ENCODE data around the gene MDN1. TPM values are rescaled to one million over a fixed set of nuclear protein-coding genes. Genes with fewer than 3 reads are reported as not detected.

Gene MDN1
- total and polyA plus RNA-seq, 5 donors: 15.4 to 29.6 (median 24.0) TPM

- intact Hi-C loops (cut with DNase I): no loop called here
- no peaks in the 10 kb centered on the region for H3K4me1 ChIP-seq (ENCODE audit: control insufficient read depth, insufficient read depth, low read length)
- DNase-seq: no peak
- WGBS: 94% methylated on average over 2 of the region's 2 CpGs
- H3K27ac ChIP-seq (ENCODE audit: low read length): no peak overlapping the region
- no peaks in the 10 kb centered on the region for H3K9me3 ChIP-seq (ENCODE audit: control insufficient read depth, low read length)
- H3K4me3 ChIP-seq (ENCODE audit: low read length): no peak overlapping the region
- H3K27me3 ChIP-seq (ENCODE audit: control insufficient read depth, insufficient read depth): no peaks in the 10 kb centered on the region
- ATAC-seq: no peak
Observed at GRCh38 chr6:89723046-89723445, 96.5 kb downstream of the MDN1 start.

DNA sequence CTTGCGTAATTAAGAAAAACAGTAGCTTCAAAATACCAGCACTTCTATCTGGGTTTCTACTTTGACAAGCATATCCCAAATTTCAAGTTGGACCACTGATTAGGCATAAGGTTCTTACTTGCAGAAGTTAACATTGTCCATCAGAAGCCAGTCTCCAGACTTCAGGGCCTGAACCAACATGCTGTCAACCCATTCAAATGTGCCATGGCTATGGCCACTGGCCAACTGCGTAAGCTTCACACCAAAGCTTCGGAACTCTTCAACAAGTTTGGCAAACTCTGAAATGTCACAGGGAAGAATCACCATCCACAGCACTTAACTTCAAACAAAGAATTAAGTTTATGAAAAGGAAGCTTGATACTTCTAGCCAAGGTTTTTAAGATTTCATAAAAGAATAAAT lies 103.1 kb downstream of the MDN1 start:
- H3K27ac ChIP-seq (ENCODE audit: low read length): no peak overlapping the region
- H3K4me3 ChIP-seq (ENCODE audit: low read length): no peak overlapping the region
- DNase-seq (peak; percentile 59 to 63 (median 59)), ATAC-seq (peak; percentile 51 to 82)
- no peaks in the 10 kb centered on the region for H3K4me1 ChIP-seq (ENCODE audit: control insufficient read depth, insufficient read depth, low read length)
- WGBS: 75% methylated on average over 3 of the region's 3 CpGs
- no peaks in the 10 kb centered on the region for H3K9me3 ChIP-seq (ENCODE audit: control insufficient read depth, low read length)
- H3K27me3 ChIP-seq (ENCODE audit: control insufficient read depth, insufficient read depth): no peaks in the 10 kb centered on the region
- intact Hi-C loops (cut with DNase I): no loop called here

DNA sequence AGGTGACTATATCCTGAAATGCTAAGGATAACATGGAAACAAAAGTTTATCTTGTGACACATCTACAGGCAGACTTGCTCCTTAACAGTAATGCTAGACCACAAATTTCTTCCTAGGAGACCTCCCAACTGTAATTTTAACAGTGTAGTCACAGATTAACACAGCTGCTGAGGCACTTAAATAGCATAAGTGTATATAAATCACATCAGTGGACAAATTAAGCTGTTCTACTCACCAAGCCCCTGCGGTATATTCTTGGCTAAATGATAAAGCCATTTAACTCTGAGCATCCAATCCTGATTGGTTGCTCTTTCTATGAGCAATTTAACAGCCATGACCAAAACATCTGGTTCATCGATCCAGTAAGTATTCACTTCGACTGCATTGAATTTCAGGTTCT lies 107.8 kb downstream of the MDN1 start:
- H3K4me1 ChIP-seq (ENCODE audit: control insufficient read depth, insufficient read depth, low read length): no peaks in the 10 kb centered on the region
- no peaks in the 10 kb centered on the region for H3K9me3 ChIP-seq (ENCODE audit: control insufficient read depth, low read length)
- no peaks in the 10 kb centered on the region for H3K27me3 ChIP-seq (ENCODE audit: control insufficient read depth, insufficient read depth)
- no peak overlapping the region for H3K27ac ChIP-seq (ENCODE audit: low read length)
- WGBS: 92% methylated on average over 3 of the region's 3 CpGs
- ATAC-seq (no peak), DNase-seq (no peak)
- no peak overlapping the region for H3K4me3 ChIP-seq (ENCODE audit: low read length)
- intact Hi-C loops (cut with DNase I): no loop called here

GRCh38 chr6:89708316-89708715 lies 111.3 kb downstream of the MDN1 start:
- Histone ChIP-seq H3K27ac (ENCODE audit: low read length) (no peak overlapping the region), H3K4me3 (ENCODE audit: low read length) (no peak overlapping the region), H3K9me3 (ENCODE audit: control insufficient read depth, low read length) (no peaks in the 10 kb centered on the region), H3K4me1 (ENCODE audit: control insufficient read depth, insufficient read depth, low read length) (no peaks in the 10 kb centered on the region), H3K27me3 (ENCODE audit: control insufficient read depth, insufficient read depth) (no peaks in the 10 kb centered on the region)
- intact Hi-C loops (cut with DNase I): no loop called here
- ATAC-seq (no peak), DNase-seq (no peak)
- WGBS: 70% methylated on average over 4 of the region's 4 CpGs

DNA sequence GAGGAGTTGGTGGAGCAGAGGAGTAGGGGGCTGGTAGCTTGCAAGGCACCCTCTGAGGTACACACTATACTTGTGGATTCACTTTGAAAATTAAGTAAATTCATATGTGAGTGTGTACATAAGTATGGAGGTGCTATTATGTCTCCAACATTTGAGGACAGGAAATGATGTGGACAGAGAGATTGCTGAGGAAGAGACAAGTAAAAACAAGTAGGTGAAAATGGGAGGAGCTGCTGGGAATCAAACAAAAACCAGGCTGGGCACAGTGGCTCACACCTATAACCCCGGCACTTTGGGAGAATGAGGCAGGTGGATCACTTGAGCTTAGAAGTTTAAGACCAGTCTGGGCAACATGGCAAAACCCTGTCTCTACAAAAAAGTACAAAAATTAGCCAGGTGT lies 111.8 kb downstream of the MDN1 start:
- Histone ChIP-seq H3K9me3 (ENCODE audit: control insufficient read depth, low read length) (no peaks in the 10 kb centered on the region), H3K4me3 (ENCODE audit: low read length) (no peak overlapping the region), H3K27me3 (ENCODE audit: control insufficient read depth, insufficient read depth) (no peaks in the 10 kb centered on the region), H3K27ac (ENCODE audit: low read length) (no peak overlapping the region), H3K4me1 (ENCODE audit: control insufficient read depth, insufficient read depth, low read length) (no peaks in the 10 kb centered on the region)
- DNase-seq (no peak), ATAC-seq (no peak)
- 98% methylated on average over 1 of the region's 1 CpG for WGBS
- intact Hi-C loops (cut with DNase I): no loop called here

- Histone ChIP-seq H3K4me3 (ENCODE audit: low read length) (no peak overlapping the region), H3K4me1 (ENCODE audit: control insufficient read depth, insufficient read depth, low read length) (no peaks in the 10 kb centered on the region), H3K27me3 (ENCODE audit: control insufficient read depth, insufficient read depth) (no peaks in the 10 kb centered on the region), H3K27ac (ENCODE audit: low read length) (no peak overlapping the region), H3K9me3 (ENCODE audit: control insufficient read depth, low read length) (no peaks in the 10 kb centered on the region)
- DNase-seq (no peak), ATAC-seq (no peak)
- intact Hi-C loops (cut with DNase I): no loop called here
Observed at GRCh38 chr6:89706121-89706520, 113.5 kb downstream of the MDN1 start.

DNA sequence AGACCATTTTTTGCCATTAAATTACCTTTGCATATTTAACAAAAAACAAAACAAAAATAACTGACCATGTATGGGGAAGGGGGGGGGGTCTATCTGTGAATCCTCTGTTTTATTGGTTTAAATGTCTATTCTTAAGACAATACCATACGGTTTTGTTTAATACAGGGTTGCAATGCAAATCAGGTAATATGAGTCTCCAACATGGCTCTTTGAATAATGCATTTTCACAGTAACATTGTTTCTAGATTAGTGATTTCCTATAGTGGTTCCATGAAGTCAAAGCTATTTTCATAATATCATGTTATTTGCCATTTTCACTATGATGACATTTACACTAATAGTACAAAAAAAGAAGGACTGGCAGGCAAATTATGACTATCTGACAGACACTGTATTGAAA lies 116.3 kb downstream of the MDN1 start:
- Histone ChIP-seq H3K4me3 (ENCODE audit: low read length) (no peak overlapping the region), H3K27ac (ENCODE audit: low read length) (no peak overlapping the region), H3K4me1 (ENCODE audit: control insufficient read depth, insufficient read depth, low read length) (no peaks in the 10 kb centered on the region), H3K27me3 (ENCODE audit: control insufficient read depth, insufficient read depth) (no peaks in the 10 kb centered on the region), H3K9me3 (ENCODE audit: control insufficient read depth, low read length) (no peaks in the 10 kb centered on the region)
- ATAC-seq (no peak), DNase-seq (no peak)
- intact Hi-C loops (cut with DNase I): no loop called here
- whole genome bisulfite sequencing: 100% methylated on average over 1 of the region's 1 CpG

DNA sequence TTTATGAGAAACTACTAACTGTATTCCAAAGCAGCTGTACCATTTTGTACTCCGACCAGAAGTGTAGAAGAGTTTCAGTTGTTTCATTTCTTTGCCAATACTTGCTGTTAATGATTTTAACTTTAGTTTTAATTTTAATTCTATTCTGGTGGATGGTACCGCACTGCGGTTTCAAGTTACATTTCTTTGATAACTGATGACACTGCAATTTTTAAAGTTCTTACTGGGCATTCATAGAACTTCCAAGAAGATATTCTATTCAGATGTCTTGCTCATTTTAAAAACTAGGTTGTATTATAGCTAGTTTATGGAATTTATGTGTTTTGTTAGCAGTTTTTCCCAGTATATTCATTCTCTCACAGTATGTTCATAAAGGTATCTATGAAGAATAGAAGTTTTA lies 117.2 kb downstream of the MDN1 start:
- Histone ChIP-seq H3K27ac (ENCODE audit: low read length) (no peak overlapping the region), H3K27me3 (ENCODE audit: control insufficient read depth, insufficient read depth) (no peaks in the 10 kb centered on the region), H3K4me3 (ENCODE audit: low read length) (no peak overlapping the region), H3K4me1 (ENCODE audit: control insufficient read depth, insufficient read depth, low read length) (no peaks in the 10 kb centered on the region), H3K9me3 (ENCODE audit: control insufficient read depth, low read length) (no peaks in the 10 kb centered on the region)
- DNase-seq (no peak), ATAC-seq (no peak)
- WGBS: 98% methylated on average over 3 of the region's 3 CpGs
- intact Hi-C loops (cut with DNase I): no loop called here

DNA sequence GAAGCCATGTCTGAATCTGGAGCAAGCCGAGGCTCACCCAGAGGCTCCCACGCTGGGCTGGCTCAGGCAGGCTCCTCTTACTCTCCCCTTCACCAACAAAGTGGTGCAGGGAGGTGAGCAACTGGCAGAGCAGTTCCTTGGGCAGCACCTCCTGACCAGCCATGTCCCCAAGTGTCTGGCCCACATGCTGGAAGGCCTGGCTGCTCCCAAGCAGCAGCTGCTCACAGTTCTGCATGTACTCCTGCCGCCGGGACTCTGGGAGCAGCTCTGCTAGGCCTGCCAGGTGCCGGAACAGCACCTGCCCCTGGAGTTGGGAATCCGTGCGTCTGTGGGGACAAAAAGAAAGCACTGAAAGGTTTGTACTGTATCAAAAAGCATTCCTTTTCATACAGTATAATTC lies 123.9 kb downstream of the MDN1 start:
- no peak overlapping the region for H3K4me3 ChIP-seq (ENCODE audit: low read length)
- DNase-seq (no peak), ATAC-seq (no peak)
- H3K27ac ChIP-seq (ENCODE audit: low read length): no peak overlapping the region
- H3K4me1 ChIP-seq (ENCODE audit: control insufficient read depth, insufficient read depth, low read length): peaks cover under 1% of the 10 kb centered on the region
- 97% methylated on average over 7 of the region's 7 CpGs for WGBS
- no peaks in the 10 kb centered on the region for H3K9me3 ChIP-seq (ENCODE audit: control insufficient read depth, low read length)
- intact Hi-C loops (cut with DNase I): no loop called here
- H3K27me3 ChIP-seq (ENCODE audit: control insufficient read depth, insufficient read depth): no peaks in the 10 kb centered on the region

- Histone ChIP-seq H3K4me3 (ENCODE audit: low read length) (no peak overlapping the region), H3K9me3 (ENCODE audit: control insufficient read depth, low read length) (no peaks in the 10 kb centered on the region), H3K27ac (ENCODE audit: low read length) (no peak overlapping the region), H3K27me3 (ENCODE audit: control insufficient read depth, insufficient read depth) (no peaks in the 10 kb centered on the region), H3K4me1 (ENCODE audit: control insufficient read depth, insufficient read depth, low read length) (peaks cover 2% of the 10 kb centered on the region)
- WGBS: 94% methylated on average over 4 of the region's 4 CpGs
- intact Hi-C loops (cut with DNase I): no loop called here
- DNase-seq: no peak
- ATAC-seq: no peak
Observed at GRCh38 chr6:89694428-89694827, 125.2 kb downstream of the MDN1 start.

DNA sequence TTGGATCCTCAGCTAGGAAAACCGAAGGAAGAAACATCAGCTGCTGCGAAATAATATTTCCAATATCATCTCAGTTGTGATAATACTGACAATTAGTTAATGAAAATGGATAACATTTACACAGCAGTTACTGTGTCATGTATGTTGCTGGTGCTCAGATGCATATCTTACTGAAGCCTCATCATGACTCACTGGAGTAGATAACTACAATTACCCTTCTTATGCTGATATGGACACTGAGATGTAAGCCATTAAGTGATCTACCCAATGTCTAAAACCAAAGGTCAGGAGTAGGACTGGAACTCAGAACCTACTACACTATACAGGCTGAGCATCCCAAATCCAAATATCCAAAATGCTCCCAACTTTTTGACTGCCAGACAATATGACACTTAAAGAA lies 126.4 kb downstream of the MDN1 start:
- intact Hi-C loops (cut with DNase I): no loop called here
- ATAC-seq (no peak), DNase-seq (no peak)
- Histone ChIP-seq H3K27me3 (ENCODE audit: control insufficient read depth, insufficient read depth) (no peaks in the 10 kb centered on the region), H3K4me1 (ENCODE audit: control insufficient read depth, insufficient read depth, low read length) (peaks cover 2% of the 10 kb centered on the region), H3K9me3 (ENCODE audit: control insufficient read depth, low read length) (no peaks in the 10 kb centered on the region), H3K4me3 (ENCODE audit: low read length) (no peak overlapping the region), H3K27ac (ENCODE audit: low read length) (no peak overlapping the region)
- WGBS: 94% methylated on average over 2 of the region's 2 CpGs

GRCh38 chr6:89692256-89692655 lies 127.3 kb downstream of the MDN1 start:
- WGBS: 87% methylated on average over 9 of the region's 9 CpGs
- Histone ChIP-seq H3K27me3 (ENCODE audit: control insufficient read depth, insufficient read depth) (no peaks in the 10 kb centered on the region), H3K4me3 (ENCODE audit: low read length) (no peak overlapping the region), H3K9me3 (ENCODE audit: control insufficient read depth, low read length) (no peaks in the 10 kb centered on the region), H3K27ac (ENCODE audit: low read length) (no peak overlapping the region), H3K4me1 (ENCODE audit: control insufficient read depth, insufficient read depth, low read length) (peaks cover 2% of the 10 kb centered on the region)
- ATAC-seq (no peak), DNase-seq (no peak)
- intact Hi-C loops (cut with DNase I): no loop called here

Measured in right cardiac atrium (tissue), 5 donors.